ENCODE data around the gene PLTP.

PLTP gene

DNA sequence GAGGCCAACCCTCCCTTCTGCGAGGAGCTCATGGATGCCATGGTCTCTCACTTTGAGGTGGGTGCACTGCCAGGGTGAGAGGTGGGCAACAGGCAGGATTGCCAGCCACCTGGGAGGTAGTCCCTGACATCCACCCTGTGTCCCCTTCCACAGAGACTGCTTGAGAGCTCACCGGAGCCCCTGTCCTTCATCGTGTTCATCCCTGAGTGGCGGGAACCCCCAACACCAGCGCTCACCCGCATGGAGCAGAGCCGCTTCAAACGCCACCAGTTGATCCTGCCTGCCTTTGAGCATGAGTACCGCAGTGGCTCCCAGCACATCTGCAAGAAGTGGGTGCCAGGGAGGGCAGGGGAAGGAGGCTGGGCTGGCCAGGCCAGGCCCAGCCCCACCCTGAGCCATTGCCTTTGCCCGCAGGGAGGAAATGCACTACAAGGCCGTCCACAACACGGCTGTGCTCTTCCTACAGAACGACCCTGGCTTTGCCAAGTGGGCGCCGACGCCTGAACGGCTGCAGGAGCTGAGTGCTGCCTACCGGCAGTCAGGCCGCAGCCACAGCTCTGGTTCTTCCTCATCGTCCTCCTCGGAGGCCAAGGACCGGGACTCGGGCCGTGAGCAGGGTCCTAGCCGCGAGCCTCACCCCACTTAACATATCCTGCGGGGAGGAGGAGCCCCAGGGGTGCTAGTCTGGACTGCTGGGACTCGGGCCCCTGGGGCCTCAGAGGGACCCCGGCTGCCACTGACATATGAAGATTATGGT, 35.3 kb upstream of the PLTP start:
- no peak for DNase-seq (ENCODE audit: low spot score)
- H3K27ac ChIP-seq, result peak overlapping the region in 1 of 2 donors; percentile 79
- TF ChIP-seq, protein P1, sequence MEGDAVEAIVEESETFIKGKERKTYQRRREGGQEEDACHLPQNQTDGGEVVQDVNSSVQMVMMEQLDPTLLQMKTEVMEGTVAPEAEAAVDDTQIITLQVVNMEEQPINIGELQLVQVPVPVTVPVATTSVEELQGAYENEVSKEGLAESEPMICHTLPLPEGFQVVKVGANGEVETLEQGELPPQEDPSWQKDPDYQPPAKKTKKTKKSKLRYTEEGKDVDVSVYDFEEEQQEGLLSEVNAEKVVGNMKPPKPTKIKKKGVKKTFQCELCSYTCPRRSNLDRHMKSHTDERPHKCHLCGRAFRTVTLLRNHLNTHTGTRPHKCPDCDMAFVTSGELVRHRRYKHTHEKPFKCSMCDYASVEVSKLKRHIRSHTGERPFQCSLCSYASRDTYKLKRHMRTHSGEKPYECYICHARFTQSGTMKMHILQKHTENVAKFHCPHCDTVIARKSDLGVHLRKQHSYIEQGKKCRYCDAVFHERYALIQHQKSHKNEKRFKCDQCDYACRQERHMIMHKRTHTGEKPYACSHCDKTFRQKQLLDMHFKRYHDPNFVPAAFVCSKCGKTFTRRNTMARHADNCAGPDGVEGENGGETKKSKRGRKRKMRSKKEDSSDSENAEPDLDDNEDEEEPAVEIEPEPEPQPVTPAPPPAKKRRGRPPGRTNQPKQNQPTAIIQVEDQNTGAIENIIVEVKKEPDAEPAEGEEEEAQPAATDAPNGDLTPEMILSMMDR (IDR thresholded peaks at IDR 0.05), result no peak
- H3K4me3 ChIP-seq, result no peak overlapping the region

DNA sequence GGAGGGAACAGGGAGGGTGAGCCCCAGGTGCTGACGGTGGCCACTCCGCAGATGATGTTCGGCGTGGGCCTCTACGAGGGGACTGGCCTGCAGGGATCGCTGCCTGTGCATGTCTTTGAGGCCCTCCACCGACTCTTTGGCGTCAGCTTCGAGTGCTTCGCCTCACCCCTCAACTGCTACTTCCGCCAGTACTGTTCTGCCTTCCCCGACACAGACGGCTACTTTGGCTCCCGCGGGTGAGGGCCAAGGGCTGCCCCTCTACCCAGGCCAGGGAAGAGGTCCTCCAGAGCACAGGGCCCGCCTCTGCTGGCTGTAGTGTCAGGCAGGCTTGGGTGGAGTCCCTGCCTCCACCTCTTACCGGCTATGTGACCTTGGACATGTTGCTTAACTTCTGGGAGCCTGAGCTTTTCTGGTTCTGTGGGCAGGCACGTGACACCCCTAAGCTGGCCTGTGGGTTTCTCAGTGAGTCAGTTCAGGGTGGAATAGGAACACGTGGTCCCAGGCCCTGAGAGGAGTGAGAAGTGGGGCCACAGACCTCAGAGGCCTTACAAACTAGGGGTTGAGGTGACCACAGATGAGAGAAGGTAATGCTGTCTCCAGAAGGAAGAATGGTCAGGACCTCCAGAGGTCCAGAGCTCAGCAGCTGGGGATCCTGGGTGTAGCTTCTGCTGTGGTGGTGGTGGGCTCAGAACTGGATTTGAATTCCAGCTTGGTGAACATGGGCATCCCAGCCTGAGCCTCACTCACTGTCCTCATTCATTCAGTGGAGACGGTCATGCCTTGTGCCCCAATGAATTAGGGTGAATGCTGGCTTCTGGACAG, 34.4 kb upstream of the PLTP start:
- no peak for DNase-seq (ENCODE audit: low spot score)
- TF ChIP-seq, protein P1 (IDR thresholded peaks at IDR 0.05), result no peak
- Histone ChIP-seq H3K4me3 (no peak overlapping the region), H3K27ac (peak overlapping the region; percentile 14 to 79)

DNA sequence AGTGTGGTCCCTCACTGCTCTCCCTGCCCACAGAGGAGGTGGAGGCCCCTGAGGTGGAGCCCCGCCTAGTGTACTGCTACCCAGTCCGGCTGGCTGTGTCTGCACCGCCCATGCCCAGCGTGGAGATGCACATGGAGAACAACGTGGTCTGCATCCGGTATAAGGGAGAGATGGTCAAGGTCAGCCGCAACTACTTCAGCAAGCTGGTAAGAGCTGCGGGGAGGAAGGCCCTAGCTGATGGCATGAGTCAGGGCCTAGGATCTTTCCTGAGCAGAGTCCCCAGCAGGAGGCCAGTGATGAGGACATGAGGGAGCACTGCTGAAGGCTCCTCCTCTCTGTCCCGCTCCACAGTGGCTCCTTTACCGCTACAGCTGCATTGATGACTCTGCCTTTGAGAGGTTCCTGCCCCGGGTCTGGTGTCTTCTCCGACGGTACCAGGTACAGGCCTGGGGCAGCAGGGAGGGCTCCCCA, 33.8 kb upstream of the PLTP start:
- DNase-seq (ENCODE audit: low spot score), result no peak
- no peak overlapping the region for H3K4me3 ChIP-seq
- TF ChIP-seq, protein P1 (IDR thresholded peaks at IDR 0.05), result no peak
- peak overlapping the region in 1 of 2 donors; percentile 79 for H3K27ac ChIP-seq

DNA sequence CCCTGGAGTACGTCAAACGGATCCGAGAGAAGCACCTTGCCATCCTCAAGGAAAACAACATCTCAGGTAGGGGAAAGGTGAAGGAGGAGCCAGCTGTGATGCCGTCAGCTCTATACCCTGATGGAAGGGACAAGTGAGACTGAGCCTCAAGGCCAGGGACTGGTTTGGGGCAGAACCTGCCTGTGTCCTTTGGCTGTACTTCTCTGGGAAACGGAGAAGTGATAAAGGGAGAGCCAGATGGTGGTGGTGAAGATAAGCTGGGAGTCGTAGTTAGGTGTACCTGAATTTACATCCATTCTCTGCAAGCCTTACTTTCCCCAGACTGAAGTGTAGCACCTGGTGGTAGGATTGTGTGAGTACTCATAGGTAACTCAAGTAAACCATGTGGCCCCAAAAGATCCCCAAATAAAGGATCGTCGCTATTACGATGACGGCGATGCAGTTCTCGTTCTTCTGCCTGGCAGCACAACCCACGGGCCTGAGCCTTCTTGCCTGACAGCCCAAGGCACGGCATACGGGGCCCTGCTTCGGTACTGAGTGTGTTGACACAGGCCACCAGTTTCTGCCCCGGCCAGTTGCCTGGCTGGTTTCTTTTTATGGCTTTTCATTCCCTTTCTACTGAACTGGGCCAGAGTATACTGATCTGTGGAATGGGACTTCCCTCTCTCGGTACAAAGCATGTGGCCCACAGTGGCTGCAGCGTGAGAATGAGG, 33.2 kb upstream of the PLTP start:
- DNase-seq (ENCODE audit: low spot score), result no peak
- TF ChIP-seq, protein P1 (IDR thresholded peaks at IDR 0.05), result no peak
- Histone ChIP-seq H3K27ac (peak overlapping the region in 1 of 2 donors; percentile 22), H3K4me3 (no peak overlapping the region)

DNA sequence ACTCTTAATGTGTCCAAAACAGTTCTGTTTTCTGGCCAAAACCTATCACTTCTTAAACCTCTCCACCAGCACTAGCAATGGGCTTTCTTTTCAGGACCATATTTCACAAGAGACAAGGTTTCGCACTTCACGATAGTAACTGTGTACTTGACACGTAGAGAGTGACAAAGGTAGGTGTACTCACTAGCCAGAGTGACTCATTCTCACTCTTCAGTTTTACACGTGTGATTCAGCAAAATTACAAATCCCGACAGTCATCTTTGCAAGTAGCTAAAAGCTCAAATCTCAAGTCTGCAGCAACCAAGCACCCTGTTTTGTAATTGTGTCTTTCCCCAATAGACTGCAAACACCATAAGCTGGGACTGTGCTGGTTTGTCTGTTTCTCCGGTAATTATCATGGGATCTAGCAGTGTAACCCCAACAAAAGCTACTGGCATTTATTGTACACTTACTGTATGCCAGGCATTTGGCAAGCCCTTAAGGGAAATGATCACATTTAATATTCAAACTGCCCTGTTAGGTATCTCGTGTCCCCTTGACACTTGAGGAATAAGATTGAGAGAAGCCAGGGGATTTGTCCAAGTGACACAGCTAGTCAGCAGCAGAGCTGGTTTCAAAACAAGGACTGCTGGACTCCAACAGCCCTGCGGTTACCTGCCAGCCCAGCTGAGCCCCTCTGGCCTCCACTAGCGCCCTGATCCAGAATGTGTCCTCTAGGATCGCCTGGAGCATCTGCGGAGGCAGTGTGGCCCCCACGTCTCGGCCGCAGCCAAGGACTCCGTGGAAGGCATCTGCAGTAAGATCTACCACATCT, 32.4 kb upstream of the PLTP start:
- no peak for DNase-seq (ENCODE audit: low spot score)
- peak overlapping the region in 1 of 2 donors; percentile 22 for H3K27ac ChIP-seq
- no peak overlapping the region for H3K4me3 ChIP-seq
- TF ChIP-seq, protein P1 (IDR thresholded peaks at IDR 0.05), result no peak

DNA sequence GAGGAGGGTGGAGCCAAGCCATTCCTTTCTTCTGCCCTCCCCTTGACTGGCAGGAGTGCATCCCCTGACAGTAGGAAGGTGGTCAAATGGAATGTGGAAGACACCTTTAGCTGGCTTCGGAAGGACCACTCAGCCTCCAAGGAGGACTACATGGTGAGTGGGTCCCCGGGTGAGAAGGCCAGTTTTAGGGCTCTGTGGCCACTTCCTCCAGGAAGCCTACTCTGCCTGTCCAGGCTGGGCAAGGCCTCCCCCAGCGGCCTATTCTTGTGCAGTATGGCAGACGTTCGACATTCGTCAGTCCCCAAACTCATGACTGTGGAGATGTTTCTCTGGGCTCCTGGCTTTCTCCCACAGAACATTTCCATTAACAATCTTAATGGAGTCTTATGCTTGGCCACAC, 31.7 kb upstream of the PLTP start:
- H3K27ac ChIP-seq, result no peak overlapping the region
- TF ChIP-seq, protein P1 (IDR thresholded peaks at IDR 0.05), result no peak
- no peak for DNase-seq (ENCODE audit: low spot score)
- no peak overlapping the region for H3K4me3 ChIP-seq

Data from coronary artery (tissue), 2 donors.